Activated naive CD4-positive, alpha-beta T cell treated with anti-CD3 and anti-CD28 coated beads, Interleukin-2, amount 10 ng/mL, durations not matched to agents 7 days and 5 days (primary cell): ENCODE results near the gene ADAMTS10.

ENCODE experiments used
- CTCF ChIA-PET: fragments of 350-600 bp; sonication (Branson Sonifier 250); formaldehyde crosslinking; loops from one replicate; lab custom pipeline; 2021; ENCODE audit warnings: antibody characterized with exemption; lab: Charles Lee
- DNase-seq: peaks from one replicate; pipeline ENCODE4 v3.0.0-alpha.2; 2020
- H3K27ac Mint-ChIP-seq: one replicate; pipeline ENCODE4 v1.8.0; 2021; ENCODE audit warnings: mild to moderate bottlenecking, moderate library complexity, mixed read lengths
- H3K27me3 Mint-ChIP-seq: one replicate; pipeline ENCODE4 v1.8.0; 2021; ENCODE audit warnings: mild to moderate bottlenecking, mixed read lengths
- H3K36me3 Mint-ChIP-seq: one replicate; pipeline ENCODE4 v1.8.0; 2021; ENCODE audit warnings: mixed read lengths
- H3K4me1 Mint-ChIP-seq: one replicate; pipeline ENCODE4 v1.8.0; 2021; ENCODE audit warnings: mixed read lengths
- H3K4me3 Mint-ChIP-seq: one replicate; pipeline ENCODE4 v1.8.0; 2021; ENCODE audit warnings: mild to moderate bottlenecking, moderate library complexity, mixed read lengths
- H3K9me3 Mint-ChIP-seq: one replicate; pipeline ENCODE4 v1.8.0; 2021; ENCODE audit warnings: mixed read lengths

The ADAMTS10 gene

GRCh38 chr19:8595651-8596050, 14.9 kb downstream of the ADAMTS10 start:
- H3K4me1 Mint-ChIP-seq, result peaks cover 15% of the 10 kb centered on the region
- H3K9me3 Mint-ChIP-seq, result peaks cover 39% of the 10 kb centered on the region
- no peak overlapping the region for H3K4me3 Mint-ChIP-seq
- H3K27me3 Mint-ChIP-seq, result peaks cover 25% of the 10 kb centered on the region
- DNase-seq, result no peak
- CTCF ChIA-PET, result interaction anchor here (1.0 to 1.9 kb wide), 2 partner anchors 10 to 15 kb away, joined by 4 to 7 read pairs; no protein-coding TSS in a partner anchor
- no peak overlapping the region for H3K27ac Mint-ChIP-seq
- H3K36me3 Mint-ChIP-seq, result peaks cover 23% of the 10 kb centered on the region

- Mint-ChIP-seq H3K4me3 (no peak overlapping the region), H3K4me1 (peaks cover 15% of the 10 kb centered on the region), H3K27ac (no peak overlapping the region), H3K36me3 (peaks cover 23% of the 10 kb centered on the region), H3K9me3 (peaks cover 38% of the 10 kb centered on the region), H3K27me3 (peaks cover 34% of the 10 kb centered on the region)
- CTCF ChIA-PET, result interaction anchor here (0.9 to 3.2 kb wide), 4 partner anchors 11 to 60 kb away, joined by 3 to 12 read pairs (median 4); partner anchors contain the start of gene MYO1F
- no peak for DNase-seq
Observed at GRCh38 chr19:8593931-8594330, 16.6 kb downstream of the ADAMTS10 start.

- Mint-ChIP-seq H3K36me3 (peaks cover 22% of the 10 kb centered on the region), H3K27me3 (peaks cover 40% of the 10 kb centered on the region), H3K27ac (no peak overlapping the region), H3K9me3 (peaks cover 31% of the 10 kb centered on the region), H3K4me1 (peaks cover 15% of the 10 kb centered on the region), H3K4me3 (peak overlapping the region; percentile 59)
- CTCF ChIA-PET, result interaction anchor here (1.3 to 3.2 kb wide), 3 partner anchors 11 to 62 kb away, joined by 4 to 12 read pairs (median 4); partner anchors contain the start of gene MYO1F
- peak; percentile 83 for DNase-seq
Observed at GRCh38 chr19:8592231-8593009, 18.1 kb downstream of the ADAMTS10 start.

- Mint-ChIP-seq H3K27ac (no peak overlapping the region), H3K36me3 (peaks cover 10% of the 10 kb centered on the region), H3K27me3 (peaks cover 40% of the 10 kb centered on the region), H3K4me1 (peaks cover 15% of the 10 kb centered on the region), H3K9me3 (peaks cover 16% of the 10 kb centered on the region), H3K4me3 (no peak overlapping the region)
- CTCF ChIA-PET, result interaction anchor here (1.2 kb wide), 1 partner anchor 10 kb away, joined by 5 read pairs; no protein-coding TSS in a partner anchor
- no peak for DNase-seq
Observed at GRCh38 chr19:8589177-8589714, 21.3 kb downstream of the ADAMTS10 start.

- peak; percentile 74 for DNase-seq
- CTCF ChIA-PET, result interaction anchor here (0.7 to 2.0 kb wide), 6 partner anchors 9 to 232 kb away, joined by 3 to 10 read pairs (median 6); partner anchors contain the start of genes MARCHF2 and MYO1F
- Mint-ChIP-seq H3K4me3 (no peak overlapping the region), H3K4me1 (no peaks in the 10 kb centered on the region), H3K27me3 (peaks cover 19% of the 10 kb centered on the region), H3K9me3 (no peaks in the 10 kb centered on the region), H3K36me3 (no peaks in the 10 kb centered on the region), H3K27ac (no peak overlapping the region)
Observed at GRCh38 chr19:8585894-8586750, 24.4 kb downstream of the ADAMTS10 start.

GRCh38 chr19:8584965-8585893, 25.3 kb downstream of the ADAMTS10 start:
- CTCF ChIA-PET, result interaction anchor here (0.9 to 2.0 kb wide), 5 partner anchors 9 to 231 kb away, joined by 3 to 10 read pairs (median 7); partner anchors contain the start of genes MARCHF2 and MYO1F
- peaks cover 5% of the 10 kb centered on the region for H3K4me1 Mint-ChIP-seq
- DNase-seq, result no peak
- H3K4me3 Mint-ChIP-seq, result no peak overlapping the region
- H3K36me3 Mint-ChIP-seq, result no peaks in the 10 kb centered on the region
- no peak overlapping the region for H3K27ac Mint-ChIP-seq
- peaks cover 14% of the 10 kb centered on the region for H3K27me3 Mint-ChIP-seq
- no peaks in the 10 kb centered on the region for H3K9me3 Mint-ChIP-seq

- CTCF ChIA-PET, result interaction anchor here (0.6 to 6.4 kb wide), 30 partner anchors 11 to 280 kb away, joined by 3 to 82 read pairs (median 4); partner anchors contain the start of gene ZNF414
- peak; percentile 89 for DNase-seq
- Mint-ChIP-seq H3K9me3 (no peaks in the 10 kb centered on the region), H3K4me3 (no peak overlapping the region), H3K4me1 (peaks cover 45% of the 10 kb centered on the region), H3K27ac (no peak overlapping the region), H3K27me3 (peaks cover 7% of the 10 kb centered on the region), H3K36me3 (peaks cover 17% of the 10 kb centered on the region)
Observed at GRCh38 chr19:8580710-8581281, 29.7 kb downstream of the ADAMTS10 start.

GRCh38 chr19:8578642-8579265, 31.8 kb downstream of the ADAMTS10 start:
- CTCF ChIA-PET, result interaction anchor here (0.6 to 6.4 kb wide), 30 partner anchors 9 to 502 kb away, joined by 3 to 82 read pairs (median 6); partner anchors contain the start of genes MARCHF2 and ZNF414
- peak overlapping the region; percentile 60 for H3K4me3 Mint-ChIP-seq

GRCh38 chr19:8577741-8578140, 32.8 kb downstream of the ADAMTS10 start:
- Mint-ChIP-seq H3K27me3 (peaks cover 7% of the 10 kb centered on the region), H3K4me3 (peak overlapping the region; percentile 98), H3K27ac (peak overlapping the region; percentile 93), H3K36me3 (peaks cover 44% of the 10 kb centered on the region), H3K4me1 (peaks cover 75% of the 10 kb centered on the region), H3K9me3 (peaks cover 5% of the 10 kb centered on the region)
- no peak for DNase-seq
- CTCF ChIA-PET, result interaction anchor here (0.6 to 6.4 kb wide), 23 partner anchors 8 to 229 kb away, joined by 3 to 82 read pairs (median 7); partner anchors contain the start of genes MARCHF2 and ZNF414

More at GRCh38 chr19:8578642-8579265, 31.8 kb downstream of the ADAMTS10 start:
- Mint-ChIP-seq H3K4me1 (peaks cover 65% of the 10 kb centered on the region), H3K27ac (peak overlapping the region; percentile 79), H3K9me3 (peaks cover 5% of the 10 kb centered on the region), H3K27me3 (peaks cover 7% of the 10 kb centered on the region), H3K36me3 (peaks cover 36% of the 10 kb centered on the region)
- DNase-seq, result peak; percentile 89

- Mint-ChIP-seq H3K27ac (peak within 1 kb of the TSS; percentile 93), H3K4me3 (peak within 1 kb of the TSS; percentile 98), H3K9me3 (peaks cover 5% of the 10 kb centered on the region), H3K36me3 (peaks cover 49% of the 10 kb centered on the region), H3K4me1 (peaks cover 80% of the 10 kb centered on the region), H3K27me3 (peaks cover 7% of the 10 kb centered on the region)
- CTCF ChIA-PET, result interaction anchor here (1.1 to 6.4 kb wide), 15 partner anchors 7 to 229 kb away, joined by 3 to 82 read pairs (median 10); partner anchors contain the start of genes MARCHF2 and ZNF414
- DNase-seq, result peak; percentile 48
Observed at GRCh38 chr19:8577247-8577646, 33.3 kb downstream of the ADAMTS10 start, which contains the start of gene MYO1F. Gene MYO1F, minus strand, starts transcription at chr19:8577442. Its CDS starts 133 bp downstream, at chr19:8577309.

- H3K9me3 Mint-ChIP-seq, result peaks cover 5% of the 10 kb centered on the region
- peaks cover 88% of the 10 kb centered on the region for H3K4me1 Mint-ChIP-seq
- H3K4me3 Mint-ChIP-seq, result peak overlapping the region; percentile 98
- H3K27me3 Mint-ChIP-seq, result peaks cover 7% of the 10 kb centered on the region
- peak overlapping the region; percentile 93 for H3K27ac Mint-ChIP-seq
- peaks cover 49% of the 10 kb centered on the region for H3K36me3 Mint-ChIP-seq
- CTCF ChIA-PET, result interaction anchor here (0.9 to 6.4 kb wide), 8 partner anchors 10 to 223 kb away, joined by 3 to 50 read pairs (median 8); partner anchors contain the start of genes MARCHF2 and ZNF414
- DNase-seq, result peak; percentile 33
Observed at GRCh38 chr19:8576273-8576993, 34.1 kb downstream of the ADAMTS10 start.
